GM12878 (cell line): Measurements from ENCODE around the gene RINL. TPM values are rescaled to one million over a fixed set of nuclear protein-coding genes. Genes with fewer than 3 reads are reported as not detected.

Source experiments
- BCLAF1 ChIP-seq: fragments of 450-650 bp; IDR thresholded peaks from 2 replicates; pipeline ENCODE4 v1.6.1; 2017; ENCODE audit warnings: antibody characterized with exemption, mild to moderate bottlenecking, moderate library complexity
- CREB1 ChIP-seq: IDR thresholded peaks from 2 replicates; pipeline ENCODE4 v1.6.1; 2012; ENCODE audit warnings: low read depth, mild to moderate bottlenecking, inconsistent platforms
- E4F1 ChIP-seq: fragments of 450-650 bp; IDR thresholded peaks from 2 replicates; pipeline ENCODE4 v1.6.1; 2018; ENCODE audit warnings: borderline replicate concordance, mild to moderate bottlenecking; ENCODE audit not compliant: partially characterized antibody
- EED ChIP-seq: sonication (generic); IDR thresholded peaks from 2 replicates; pipeline ENCODE4 v1.6.1; 2016; ENCODE audit warnings: antibody characterized with exemption, low read depth
- FOS ChIP-seq: IDR thresholded peaks from 3 replicates; pipeline ENCODE4 v1.6.1; 2011; ENCODE audit warnings: borderline replicate concordance; ENCODE audit not compliant: insufficient read length; ENCODE audit errors: extremely low read depth
- GABPA ChIP-seq: IDR thresholded peaks from 2 replicates; pipeline ENCODE4 v1.6.1; 2014; ENCODE audit warnings: antibody characterized with exemption, low read depth, mild to moderate bottlenecking, inconsistent platforms
- MEF2A ChIP-seq: IDR thresholded peaks from 2 replicates; pipeline ENCODE4 v1.6.1; 2011; ENCODE audit warnings: low read depth, mild to moderate bottlenecking, low read length, moderate library complexity; ENCODE audit not compliant: insufficient read depth
- MEF2B ChIP-seq: fragments of 450-650 bp; IDR thresholded peaks from 2 replicates; pipeline ENCODE4 v1.6.1; 2018; ENCODE audit warnings: mild to moderate bottlenecking, moderate library complexity; ENCODE audit not compliant: partially characterized antibody, poor library complexity, severe bottlenecking
- MLLT1 ChIP-seq: fragments of 450-650 bp; IDR thresholded peaks from 2 replicates; pipeline ENCODE4 v1.6.1; 2016; ENCODE audit warnings: mild to moderate bottlenecking
- MTA3 ChIP-seq: IDR thresholded peaks from 2 replicates; pipeline ENCODE4 v1.6.1; 2012; ENCODE audit warnings: low read length, inconsistent platforms, borderline replicate concordance
- NBN ChIP-seq: fragments of 450-650 bp; IDR thresholded peaks from 2 replicates; pipeline ENCODE4 v1.6.1; 2016
- NFIC ChIP-seq: IDR thresholded peaks from 2 replicates; pipeline ENCODE4 v1.6.1; 2012; ENCODE audit warnings: low read depth, mild to moderate bottlenecking, inconsistent platforms, low read length, moderate library complexity
- NRF1 ChIP-seq: conservative IDR thresholded peaks from 2 replicates; pipeline ENCODE4 v1.6.1; 2011; ENCODE audit warnings: mild to moderate bottlenecking, low read depth, low read length, improper control_type of control experiment
- PML ChIP-seq: IDR thresholded peaks from 2 replicates; pipeline ENCODE4 v1.6.1; 2012; ENCODE audit warnings: low read length, inconsistent platforms
- POLR2AphosphoS2 ChIP-seq: IDR thresholded peaks from 2 replicates; pipeline ENCODE4 v1.6.1; 2011; ENCODE audit warnings: low read depth, mild to moderate bottlenecking, low read length, improper control_type of control experiment, moderate library complexity
- REST ChIP-seq: IDR thresholded peaks from 2 replicates; pipeline ENCODE4 v1.6.1; 2012; ENCODE audit warnings: mild to moderate bottlenecking, low read depth, low read length
- SMAD5 ChIP-seq: IDR thresholded peaks from 2 replicates; pipeline ENCODE4 v1.6.1; 2016; ENCODE audit warnings: antibody characterized with exemption, low read depth
- SPI1 ChIP-seq: IDR thresholded peaks from 2 replicates; pipeline ENCODE4 v1.6.1; 2011; ENCODE audit warnings: low read depth, mild to moderate bottlenecking, low read length, moderate library complexity, borderline replicate concordance; ENCODE audit not compliant: insufficient read depth
- SRF ChIP-seq, 2 experiments: IDR thresholded peaks; 2 replicates each; pipeline ENCODE4 v1.6.1; 2011; ENCODE audit warnings: low read depth in 2 of 2, low read length in 2 of 2, mild to moderate bottlenecking in 1 of 2, moderate library complexity in 1 of 2
- ZBED1 ChIP-seq: IDR thresholded peaks from 2 replicates; pipeline ENCODE4 v1.6.1; 2016; ENCODE audit warnings: borderline replicate concordance
- polyA plus RNA-seq, 11 experiments: library from polyadenylated mRNA; depleted of rRNA in 4 of 11; unstranded in 6 of 11; stranded (reverse) in 5 of 11; fragments of >200 nt; fragmentation: Nextera tagmentation in 4 of 11; fragmentation: Illumina TruSeq in 1 of 11; extraction: Ambion mirVana in 4 of 11; extraction: Trizol in 1 of 11; gene quantifications; 1 replicate in 1 of 11; 2 replicates in 10 of 11; pipeline versions ENCODE4 v1.2.1 to v1.2.3, GENCODE V29; 2011 to 2016; ENCODE audit warnings: inconsistent platforms in 2 of 11, missing spikeins in 2 of 11, low read depth in 1 of 11
- total RNA-seq, 4 experiments: library from RNA; depleted of rRNA in 3 of 4; stranded (reverse); fragments of >200 nt in 3 of 4; fragmentation: Illumina TruSeq in 1 of 4; extraction: Trizol in 1 of 4; gene quantifications; 2 replicates each; pipeline versions ENCODE4 v1.2.1 to v1.2.3, GENCODE V29; 2013 to 2021

Gene RINL
- total and polyA plus RNA-seq, 10 of the 15 experiments (the other 5 are each of a cell fraction or from before 2014, with no cell fraction given), result 14.5 to 64.2 (median 47.6) TPM

- TF ChIP-seq ZBED1, result 0 out of 2 replicates have a peak, but pooled peaks have one; percentile 52
- peak; percentile 53; the same call in 1 of the 2 replicates for TF ChIP-seq MLLT1
- no peak for TF ChIP-seq MTA3
- TF ChIP-seq MEF2B, result peak; percentile 41
- TF ChIP-seq SPI1, result 0 out of 2 replicates have a peak, but pooled peaks have one; percentile 24
- peak; percentile 7; the same call in 1 of the 2 replicates for TF ChIP-seq NBN
- TF ChIP-seq REST, result no peak
- no peak; the same call in 1 of the 2 replicates for TF ChIP-seq CREB1
- TF ChIP-seq NRF1, result peak; percentile 16; the same call in 1 of the 2 replicates
- no peak for TF ChIP-seq BCLAF1
- peak; percentile 87 for TF ChIP-seq FOS
- 0 out of 2 replicates have a peak, but pooled peaks have one; percentile 1 for TF ChIP-seq MEF2A
- peak; percentile 90 for TF ChIP-seq PML
- peak; percentile 55; the same call in 1 of the 2 replicates for TF ChIP-seq POLR2AphosphoS2
- peak; percentile 5 for TF ChIP-seq E4F1
- 0 out of 2 replicates have a peak, but pooled peaks have one; percentile 21 for TF ChIP-seq NFIC
- peak in 1 of 2 experiments; percentile 62; a peak in 2 of 4 replicates for TF ChIP-seq SRF (IDR thresholded peaks at IDR 0.05; ENCODE audit: low read depth in 2 of 2, low read length in 2 of 2)
- peak; percentile 63; the same call in 1 of the 2 replicates for TF ChIP-seq GABPA
- peak; percentile 84; the same call in 1 of the 2 replicates for TF ChIP-seq SMAD5
- TF ChIP-seq EED, result no peak
These were observed 27.6 kb downstream of the RINL start (continued) for GRCh38 chr19:38850436-38850975.
